Ascending aorta (tissue), 2 donors: ENCODE measurements around the gene ANKH. TPM values are rescaled to one million over a fixed set of nuclear protein-coding genes. Genes with fewer than 3 reads are reported as not detected.

Source experiments
- DNase-seq, 2 donors: peaks; one replicate each; pipeline ENCODE4 v3.0.0-alpha.2; 2019; ENCODE audit warnings: low spot score in 2 of 2
- H3K27ac ChIP-seq, 2 donors: fragments of 200-600 bp; sonication (generic); one replicate each; pipeline ENCODE4 v1.5.1; 2016 to 2017; ENCODE audit warnings: mild to moderate bottlenecking in 1 of 2
- H3K27me3 ChIP-seq: fragments of 200-600 bp; sonication (generic); one replicate; pipeline ENCODE4 v1.5.1; 2017
- H3K36me3 ChIP-seq, 2 donors: fragments of 200-600 bp; sonication (generic); one replicate each; pipeline ENCODE4 v1.5.1; 2016
- H3K4me1 ChIP-seq, 2 donors: fragments of 200-600 bp; sonication (generic); one replicate each; pipeline ENCODE4 v1.5.1; 2016 to 2017; ENCODE audit warnings: mild to moderate bottlenecking in 1 of 2
- H3K4me3 ChIP-seq, 2 donors: fragments of 200-600 bp; sonication (generic); one replicate each; pipeline ENCODE4 v1.5.1; 2016 to 2017; ENCODE audit warnings: mild to moderate bottlenecking in 1 of 2
- H3K9me3 ChIP-seq, 2 donors: fragments of 200-600 bp; sonication (generic); one replicate each; pipeline ENCODE4 v1.5.1; 2016
- intact Hi-C: fragments of 100-400 bp; cut with DNase I; formaldehyde crosslinking; loops from one replicate; pipeline ENCODE4 v1.15.1; 2023
- total RNA-seq: library from RNA; depleted of rRNA; stranded (reverse); fragments of >200 nt; gene quantifications from one replicate; pipeline ENCODE4 v1.1.0, GENCODE V29; 2016
- TF ChIP-seq, protein P1 (sequence below), 3 experiments: fragments of 200-600 bp in 2 of 3; fragments of 450-650 bp in 1 of 3; sonication (generic) in 2 of 3; IDR thresholded peaks; one replicate each; pipeline ENCODE4 v1.5.1; 2016 to 2019; ENCODE audit warnings: antibody characterized with exemption in 3 of 3, mild to moderate bottlenecking in 1 of 3, moderate library complexity in 1 of 3

Gene ANKH
- total RNA-seq, 1 donor from 2014 or later: 388 TPM

GRCh38 chr5:14859980-14860379 lies 11.6 kb downstream of the ANKH start:
- TF ChIP-seq, protein P1, sequence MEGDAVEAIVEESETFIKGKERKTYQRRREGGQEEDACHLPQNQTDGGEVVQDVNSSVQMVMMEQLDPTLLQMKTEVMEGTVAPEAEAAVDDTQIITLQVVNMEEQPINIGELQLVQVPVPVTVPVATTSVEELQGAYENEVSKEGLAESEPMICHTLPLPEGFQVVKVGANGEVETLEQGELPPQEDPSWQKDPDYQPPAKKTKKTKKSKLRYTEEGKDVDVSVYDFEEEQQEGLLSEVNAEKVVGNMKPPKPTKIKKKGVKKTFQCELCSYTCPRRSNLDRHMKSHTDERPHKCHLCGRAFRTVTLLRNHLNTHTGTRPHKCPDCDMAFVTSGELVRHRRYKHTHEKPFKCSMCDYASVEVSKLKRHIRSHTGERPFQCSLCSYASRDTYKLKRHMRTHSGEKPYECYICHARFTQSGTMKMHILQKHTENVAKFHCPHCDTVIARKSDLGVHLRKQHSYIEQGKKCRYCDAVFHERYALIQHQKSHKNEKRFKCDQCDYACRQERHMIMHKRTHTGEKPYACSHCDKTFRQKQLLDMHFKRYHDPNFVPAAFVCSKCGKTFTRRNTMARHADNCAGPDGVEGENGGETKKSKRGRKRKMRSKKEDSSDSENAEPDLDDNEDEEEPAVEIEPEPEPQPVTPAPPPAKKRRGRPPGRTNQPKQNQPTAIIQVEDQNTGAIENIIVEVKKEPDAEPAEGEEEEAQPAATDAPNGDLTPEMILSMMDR (IDR thresholded peaks at IDR 0.05): no peak
- H3K4me1 ChIP-seq: peaks cover 6 to 29% of the 10 kb centered on the region in 2 donors

GRCh38 chr5:14859150-14859549 lies 12.4 kb downstream of the ANKH start:
- no peaks in the 10 kb centered on the region for H3K9me3 ChIP-seq
- intact Hi-C loops: no loop called here
- no peaks in the 10 kb centered on the region for H3K27me3 ChIP-seq
- no peak overlapping the region for H3K27ac ChIP-seq
- TF ChIP-seq, protein P1 (IDR thresholded peaks at IDR 0.05): no peak
- H3K4me3 ChIP-seq: no peak overlapping the region
- peaks cover 6 to 22% of the 10 kb centered on the region in 2 donors for H3K4me1 ChIP-seq
- no peak for DNase-seq
- H3K36me3 ChIP-seq: peaks cover 0 to 4% of the 10 kb centered on the region in 2 donors

More at GRCh38 chr5:14859980-14860379, 11.6 kb downstream of the ANKH start:
- Histone ChIP-seq H3K27me3 (no peaks in the 10 kb centered on the region), H3K27ac (no peak overlapping the region), H3K36me3 (peaks cover 0 to 4% of the 10 kb centered on the region in 2 donors), H3K9me3 (no peaks in the 10 kb centered on the region), H3K4me3 (no peak overlapping the region)
- DNase-seq: no peak
- intact Hi-C loops: no loop called here

- TF ChIP-seq, protein P1 (IDR thresholded peaks at IDR 0.05): no peak
- Histone ChIP-seq H3K4me1 (peaks cover 0 to 4% of the 10 kb centered on the region in 2 donors), H3K36me3 (peaks cover 0 to 4% of the 10 kb centered on the region in 2 donors), H3K27me3 (no peaks in the 10 kb centered on the region), H3K4me3 (no peak overlapping the region), H3K9me3 (no peaks in the 10 kb centered on the region), H3K27ac (no peak overlapping the region)
- intact Hi-C loops: no loop called here
- no peak for DNase-seq
Observed at GRCh38 chr5:14855366-14855765, 16.2 kb downstream of the ANKH start.

GRCh38 chr5:14854799-14855198 lies 16.8 kb downstream of the ANKH start:
- peaks cover 0 to 4% of the 10 kb centered on the region in 2 donors for H3K4me1 ChIP-seq
- TF ChIP-seq, protein P1 (IDR thresholded peaks at IDR 0.05): no peak
- no peaks in the 10 kb centered on the region for H3K9me3 ChIP-seq
- H3K36me3 ChIP-seq: peaks cover 0 to 4% of the 10 kb centered on the region in 2 donors
- H3K4me3 ChIP-seq: no peak overlapping the region
- H3K27me3 ChIP-seq: no peaks in the 10 kb centered on the region
- intact Hi-C loops: no loop called here
- no peak for DNase-seq
- no peak overlapping the region for H3K27ac ChIP-seq

- Histone ChIP-seq H3K9me3 (no peaks in the 10 kb centered on the region), H3K4me1 (peaks cover 0 to 4% of the 10 kb centered on the region in 2 donors), H3K27ac (no peak overlapping the region), H3K4me3 (no peak overlapping the region), H3K36me3 (no peaks in the 10 kb centered on the region), H3K27me3 (no peaks in the 10 kb centered on the region)
- DNase-seq: no peak
- TF ChIP-seq, protein P1 (IDR thresholded peaks at IDR 0.05): no peak
- intact Hi-C loops: no loop called here
Observed at GRCh38 chr5:14853685-14854084, 17.9 kb downstream of the ANKH start.

DNA sequence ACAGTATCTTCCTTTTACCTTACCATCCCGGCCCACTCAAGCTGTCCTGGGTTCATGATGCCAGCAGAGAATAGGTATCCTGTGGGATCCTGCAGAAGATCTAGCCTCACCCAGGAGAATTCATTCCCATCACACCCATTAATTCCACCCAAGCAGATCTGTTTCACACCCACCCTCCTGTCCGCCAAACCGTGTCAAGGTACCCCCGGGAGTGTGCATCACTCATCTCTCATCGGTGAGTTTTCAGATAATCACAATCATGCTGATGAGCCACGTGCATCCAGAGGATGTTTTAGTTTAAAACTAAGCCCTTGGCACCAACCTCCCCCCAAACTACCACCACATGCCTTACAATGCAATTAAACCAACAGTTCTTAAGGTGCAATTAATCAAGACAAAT lies 18.8 kb downstream of the ANKH start:
- no peaks in the 10 kb centered on the region for H3K27me3 ChIP-seq
- no peak for DNase-seq
- no peak overlapping the region for H3K4me3 ChIP-seq
- intact Hi-C loops: no loop called here
- no peak overlapping the region for H3K27ac ChIP-seq
- H3K4me1 ChIP-seq: peaks cover 0 to 4% of the 10 kb centered on the region in 2 donors
- TF ChIP-seq, protein P1 (IDR thresholded peaks at IDR 0.05): no peak
- no peaks in the 10 kb centered on the region for H3K9me3 ChIP-seq
- no peaks in the 10 kb centered on the region for H3K36me3 ChIP-seq
